T-cell (primary cell): ENCODE data around the gene ITPRIP. TPM values are rescaled to one million over a fixed set of nuclear protein-coding genes. Genes with fewer than 3 reads are reported as not detected.

Experiments used
- ATAC-seq, 4 experiments: fragments of 200-7000 bp in 3 of 4; fragments of 150-1000 bp in 1 of 4; cut with Tn5 transposase; replicated peaks in 1 of 4; 1 replicate in 3 of 4; 2 replicates in 1 of 4; pipeline ENCODE4 v1.10.0; 2021; ENCODE audit warnings: moderate library complexity in 3 of 4, mild to moderate bottlenecking in 2 of 4, moderate number of reproducible peaks in 1 of 4
- CTCF ChIA-PET, 2 donors: fragments of 300-600 bp; sonication (Branson Sonifier 250); formaldehyde crosslinking; loops; one replicate each; lab custom pipeline; 2022; ENCODE audit warnings: antibody characterized with exemption in 2 of 2; lab: Charles Lee
- POLR2A ChIA-PET, 2 donors: fragments of 300-600 bp; sonication (Branson Sonifier 250); formaldehyde crosslinking; loops; one replicate each; lab custom pipeline; 2022; ENCODE audit warnings: antibody characterized with exemption in 2 of 2; lab: Charles Lee
- DNase-seq, 35 experiments: peaks; one replicate each; pipeline versions ENCODE4 v3.0.0 to v3.0.0-alpha.2; 2013 to 2023
- H3K27ac ChIP-seq: one replicate; pipeline ENCODE4 v1.5.1; 2013; ENCODE audit warnings: low read length
- H3K27me3 ChIP-seq, 2 experiments: replicated peaks in 1 of 2; 1 replicate in 1 of 2; 2 replicates in 1 of 2; pipeline versions ENCODE4 v1.6.1 to v1.7.0; 2013; ENCODE audit warnings: low read length in 1 of 2, mixed read lengths in 1 of 2; ENCODE audit not compliant: control insufficient read depth in 2 of 2, insufficient read depth in 2 of 2; ENCODE audit errors: extremely low read depth in 1 of 2
- H3K36me3 ChIP-seq, 2 donors: 1 replicate in 1 of 2; 2 replicates in 1 of 2; pipeline versions ENCODE4 v1.6.1 to v1.7.0; 2013; ENCODE audit warnings: low read length in 1 of 2; ENCODE audit not compliant: control insufficient read depth in 2 of 2, insufficient read depth in 1 of 2; ENCODE audit errors: extremely low read depth in 1 of 2
- H3K4me1 ChIP-seq, 2 experiments: 1 replicate in 1 of 2; 2 replicates in 1 of 2; pipeline versions ENCODE4 v1.6.1 to v1.7.0; 2013; ENCODE audit warnings: low read length in 2 of 2, mixed read lengths in 1 of 2; ENCODE audit not compliant: insufficient read depth in 2 of 2, control insufficient read depth in 1 of 2; ENCODE audit errors: extremely low read depth in 1 of 2
- H3K4me3 ChIP-seq, 2 donors: 1 replicate in 1 of 2; 2 replicates in 1 of 2; pipeline versions ENCODE4 v1.5.1 to v1.7.0; 2013; ENCODE audit warnings: mild to moderate bottlenecking in 2 of 2, low read length in 1 of 2, moderate library complexity in 1 of 2; ENCODE audit not compliant: control insufficient read depth in 1 of 2; ENCODE audit errors: extremely low read depth in 1 of 2
- H3K9me3 ChIP-seq: 2 replicates; pipeline ENCODE4 v1.7.0; 2013
- H3K27ac Mint-ChIP-seq, 2 donors: one replicate each; pipeline ENCODE4 v1.8.0; 2020 to 2021; ENCODE audit warnings: mild to moderate bottlenecking in 2 of 2, mixed read lengths in 2 of 2
- H3K27me3 Mint-ChIP-seq, 2 donors: one replicate each; pipeline ENCODE4 v1.8.0; 2021 to 2022; ENCODE audit warnings: mixed read lengths in 2 of 2
- H3K36me3 Mint-ChIP-seq: one replicate; pipeline ENCODE4 v1.8.0; 2021; ENCODE audit warnings: mixed read lengths
- H3K4me1 Mint-ChIP-seq, 3 donors: one replicate each; pipeline ENCODE4 v1.8.0; 2020 to 2022; ENCODE audit warnings: mixed read lengths in 3 of 3, mild to moderate bottlenecking in 1 of 3
- H3K4me3 Mint-ChIP-seq, 3 donors: one replicate each; pipeline ENCODE4 v1.8.0; 2020 to 2022; ENCODE audit warnings: mild to moderate bottlenecking in 3 of 3, mixed read lengths in 3 of 3, moderate library complexity in 3 of 3
- H3K9me3 Mint-ChIP-seq, 3 donors: one replicate each; pipeline ENCODE4 v1.8.0; 2020 to 2022; ENCODE audit warnings: mixed read lengths in 3 of 3
- WGBS: methylation state at CpG from one replicate; pipeline ENCODE4 v1.1.5; 2013; ENCODE audit warnings: missing lambda C conversion rate; ENCODE audit not compliant: insufficient coverage; 5-methylcytosine and 5-hydroxymethylcytosine counted together
- total RNA-seq, 35 experiments: library from RNA in 6 of 35; stranded (reverse) in 6 of 35; fragments of 120-200 nt in 1 of 35; gene quantifications; one replicate each; pipeline versions ENCODE4 v1.2.1 to v1.2.4 and lab custom pipeline; 2013 to 2026

ITPRIP gene
- total RNA-seq, 5 donors from 2014 or later (not counting 1 experiment from before 2014, with no cell fraction given) = 16.9 to 98.5 (median 25.0) TPM

DNA sequence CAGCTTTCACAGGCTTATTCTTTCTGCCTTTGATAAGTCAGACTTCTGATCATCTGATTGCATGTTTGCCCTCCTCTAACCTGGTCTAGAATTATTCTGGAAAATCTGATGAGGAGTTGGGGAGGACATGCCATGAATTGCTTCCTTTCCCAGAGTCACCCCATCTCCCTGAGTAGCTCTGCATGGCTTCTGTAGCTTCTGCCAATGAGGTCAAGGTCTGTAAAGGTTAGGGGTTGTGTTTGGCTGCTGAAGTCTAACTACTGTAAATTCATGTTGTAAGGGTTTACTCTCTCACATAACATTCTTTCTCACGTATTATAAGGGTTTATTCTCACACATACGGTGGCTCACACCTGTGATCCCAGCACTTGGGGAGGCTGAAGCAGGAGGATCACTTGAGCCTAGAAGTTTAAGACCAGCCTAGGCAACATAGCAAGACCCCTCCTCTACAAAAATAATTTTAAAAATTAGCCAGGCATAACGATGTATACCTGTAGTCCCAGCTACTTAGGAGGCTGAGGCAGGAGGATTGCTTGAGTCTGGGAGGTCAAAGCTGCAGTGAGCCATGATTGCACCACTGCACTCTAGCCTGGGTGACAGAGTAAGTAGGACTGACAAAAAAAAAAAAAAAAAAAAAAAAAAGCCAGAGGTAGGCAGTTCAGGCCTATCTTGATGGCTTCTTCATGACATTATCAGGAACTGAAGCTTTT is 58.6 kb downstream of the ITPRIP start:
- Histone ChIP-seq H3K27ac (no peak overlapping the region), H3K9me3 (no peaks in the 10 kb centered on the region), H3K27me3 (peaks cover 0 to 19% of the 10 kb centered on the region in 2 experiments), H3K36me3 (no peaks in the 10 kb centered on the region), H3K4me3 (no peak overlapping the region), H3K4me1 (peaks cover 0 to 5% of the 10 kb centered on the region in 2 experiments)
- no peak for ATAC-seq
- no peak for DNase-seq
- Mint-ChIP-seq H3K27me3 (peaks cover 5 to 14% of the 10 kb centered on the region in 2 donors), H3K4me3 (no peak overlapping the region), H3K9me3 (no peaks in the 10 kb centered on the region), H3K27ac (no peak overlapping the region), H3K4me1 (peaks cover under 1 to 1% (median under 1%) of the 10 kb centered on the region in 3 donors), H3K36me3 (no peaks in the 10 kb centered on the region)
- no CpG with 5 or more reads among the region's 3 CpGs for WGBS
- POLR2A ChIA-PET = interaction anchor here in 1 of 2 donors (0.5 to 0.7 kb wide), 3 partner anchors 10 to 89 kb away, joined by 3 to 16 read pairs (median 4); no protein-coding TSS in a partner anchor
- CTCF ChIA-PET = interaction anchor here (0.6 to 1.6 kb wide), 9 partner anchors 9 to 74 kb away, joined by 3 to 15 read pairs (median 4); partner anchors contain the start of genes CFAP58 (in 1 of the 2) and GSTO2 (in 1 of the 2)

DNA sequence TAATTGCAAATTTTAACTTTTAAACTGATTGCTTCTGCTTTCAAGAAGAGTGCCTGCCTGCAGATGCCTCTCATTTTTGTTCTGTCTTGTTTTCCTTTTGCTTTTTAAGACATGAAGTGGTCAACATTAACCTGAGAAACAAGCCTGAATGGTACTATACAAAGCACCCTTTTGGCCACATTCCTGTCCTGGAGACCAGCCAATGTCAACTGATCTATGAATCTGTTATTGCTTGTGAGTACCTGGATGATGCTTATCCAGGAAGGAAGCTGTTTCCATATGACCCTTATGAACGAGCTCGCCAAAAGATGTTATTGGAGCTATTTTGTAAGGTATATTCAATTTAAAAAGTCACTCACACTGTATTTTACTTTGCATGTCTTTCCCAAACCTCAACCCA is 60.5 kb downstream of the ITPRIP start:
- H3K4me1 Mint-ChIP-seq = peaks cover 4% of the 10 kb centered on the region in 3 donors
- peaks cover 0 to 9% of the 10 kb centered on the region in 2 experiments for H3K4me1 ChIP-seq
- ATAC-seq (no peak), DNase-seq (no peak)
- POLR2A ChIA-PET = interaction anchor here in 1 of 2 donors (0.9 kb wide), 1 partner anchor 14 kb away, joined by 3 read pairs; no protein-coding TSS in a partner anchor
- peaks cover 5 to 14% of the 10 kb centered on the region in 2 donors for H3K27me3 Mint-ChIP-seq
- no peaks in the 10 kb centered on the region for H3K9me3 ChIP-seq
- H3K27me3 ChIP-seq = peaks cover 0 to 22% of the 10 kb centered on the region in 2 experiments
- H3K27ac Mint-ChIP-seq = no peak overlapping the region
- WGBS = no CpG with 5 or more reads among the region's 2 CpGs
- H3K4me3 ChIP-seq = no peak overlapping the region
- H3K9me3 Mint-ChIP-seq = no peaks in the 10 kb centered on the region
- no peaks in the 10 kb centered on the region for H3K36me3 ChIP-seq
- CTCF ChIA-PET = interaction anchor here (1.1 to 1.4 kb wide), 3 partner anchors 12 to 73 kb away, joined by 3 to 4 read pairs (median 3); no protein-coding TSS in a partner anchor
- H3K4me3 Mint-ChIP-seq = no peak overlapping the region
- no peaks in the 10 kb centered on the region for H3K36me3 Mint-ChIP-seq
- H3K27ac ChIP-seq = no peak overlapping the region

DNA sequence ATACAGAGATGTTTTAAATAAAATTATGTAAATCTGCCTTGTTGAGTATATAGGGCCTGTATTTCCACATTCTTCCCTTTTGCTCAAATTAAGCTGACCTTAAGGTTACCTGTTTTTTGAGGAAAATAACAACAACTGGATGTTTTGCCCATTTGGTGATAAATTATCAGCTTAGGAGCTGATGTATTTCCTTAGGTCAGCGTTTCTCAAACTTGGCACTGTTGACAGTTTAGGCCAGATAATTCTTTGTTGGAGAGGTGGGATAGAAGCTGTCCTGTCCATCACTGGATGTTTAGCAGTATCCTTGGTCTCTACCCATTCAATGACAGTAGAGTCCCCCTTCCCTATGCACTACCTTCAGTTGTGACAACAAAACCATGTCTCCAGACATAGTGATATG is 62.1 kb downstream of the ITPRIP start:
- CTCF ChIA-PET = interaction anchor here (0.6 to 3.8 kb wide), 4 partner anchors 15 to 387 kb away, joined by 4 to 55 read pairs (median 27); partner anchors contain the start of gene CFAP58 (in 1 of the 2)
- H3K9me3 Mint-ChIP-seq = no peaks in the 10 kb centered on the region
- ATAC-seq (no peak), DNase-seq (no peak)
- H3K9me3 ChIP-seq = no peaks in the 10 kb centered on the region
- H3K4me3 Mint-ChIP-seq = no peak overlapping the region
- no peaks in the 10 kb centered on the region for H3K36me3 ChIP-seq
- H3K27me3 Mint-ChIP-seq = peaks cover 5 to 11% of the 10 kb centered on the region in 2 donors
- H3K4me1 ChIP-seq = peaks cover 0 to 9% of the 10 kb centered on the region in 2 experiments
- WGBS = no CpG with 5 or more reads among the region's 1 CpG
- peaks cover 0 to 22% of the 10 kb centered on the region in 2 experiments for H3K27me3 ChIP-seq
- H3K36me3 Mint-ChIP-seq = no peaks in the 10 kb centered on the region
- H3K27ac ChIP-seq = no peak overlapping the region
- no peak overlapping the region for H3K4me3 ChIP-seq
- H3K4me1 Mint-ChIP-seq = peaks cover 4% of the 10 kb centered on the region in 3 donors
- no peak overlapping the region for H3K27ac Mint-ChIP-seq
- POLR2A ChIA-PET = interaction anchor here in 1 of 2 donors (0.5 kb wide), 1 partner anchor 47 kb away, joined by 3 read pairs; no protein-coding TSS in a partner anchor

DNA sequence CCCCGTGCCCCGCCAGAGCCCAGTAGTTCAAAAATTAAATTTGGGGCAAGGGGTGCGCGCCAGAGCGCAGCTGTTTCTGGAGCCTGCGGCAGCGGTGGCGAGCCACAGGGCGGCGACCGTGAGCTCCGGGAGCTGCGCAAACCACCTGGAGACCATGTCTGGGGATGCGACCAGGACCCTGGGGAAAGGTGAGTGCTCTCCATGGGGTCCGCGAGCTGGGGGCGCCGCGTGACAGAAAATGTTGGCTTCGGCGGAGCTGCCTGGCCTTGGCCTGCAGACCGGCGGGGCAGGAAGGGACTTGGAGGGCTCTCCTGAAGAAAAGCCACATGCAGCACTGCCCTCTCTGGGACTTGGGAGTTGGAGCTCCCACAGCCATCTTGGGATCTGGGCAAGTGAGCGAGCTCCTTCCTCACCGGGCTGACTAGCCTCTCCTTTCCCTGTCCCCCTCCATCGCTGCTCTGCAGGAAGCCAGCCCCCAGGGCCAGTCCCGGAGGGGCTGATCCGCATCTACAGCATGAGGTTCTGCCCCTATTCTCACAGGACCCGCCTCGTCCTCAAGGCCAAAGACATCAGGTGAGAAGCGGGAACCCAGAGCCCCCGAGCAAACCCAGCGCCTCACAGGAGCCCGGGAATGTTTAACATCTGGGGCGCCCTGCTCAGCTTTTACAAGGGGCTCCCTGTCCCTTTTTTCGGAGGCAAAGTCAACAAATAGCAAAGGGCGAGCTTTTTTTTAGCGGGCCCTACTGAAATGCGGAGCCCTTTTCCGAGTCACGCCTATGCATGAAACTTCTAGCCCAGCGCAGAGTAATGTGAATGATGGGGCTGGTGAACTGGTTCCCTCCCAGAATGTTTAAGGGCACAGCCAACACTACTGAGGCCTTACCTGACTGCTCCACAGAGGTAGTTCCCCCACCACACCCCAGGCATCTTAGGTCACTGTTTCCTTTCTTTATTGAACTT is 63.2 kb downstream of the ITPRIP start:
- peak overlapping the region in 1 of 3 donors; percentile 37 for H3K4me3 Mint-ChIP-seq
- peak in 25 of 35 experiments; percentile 14 to 67 (median 32) for DNase-seq
- WGBS = 24% methylated on average over 35 of the region's 42 CpGs
- Histone ChIP-seq H3K27me3 (peaks cover 0 to 22% of the 10 kb centered on the region in 2 experiments), H3K27ac (no peak overlapping the region), H3K9me3 (no peaks in the 10 kb centered on the region), H3K4me3 (peak overlapping the region in 1 of 2 donors; percentile 9), H3K36me3 (no peaks in the 10 kb centered on the region), H3K4me1 (peaks cover 0 to 9% of the 10 kb centered on the region in 2 experiments)
- peaks cover 4% of the 10 kb centered on the region in 3 donors for H3K4me1 Mint-ChIP-seq
- ChIA-PET CTCF (interaction anchor here (0.6 to 3.8 kb wide), 30 partner anchors 8 to 1700 kb away, joined by 3 to 55 read pairs (median 5); partner anchors contain the start of genes GSTO1 (in 2 of the 2), ITPRIP (in 2 of the 2) and CFAP58 (in 1 of the 2)), POLR2A (interaction anchor here in 1 of 2 donors (0.6 to 1.4 kb wide), 2 partner anchors 21 to 54 kb away, joined by 3 to 4 read pairs; no protein-coding TSS in a partner anchor)
- H3K27ac Mint-ChIP-seq = no peak overlapping the region
- peaks cover 5 to 11% of the 10 kb centered on the region in 2 donors for H3K27me3 Mint-ChIP-seq
- no peaks in the 10 kb centered on the region for H3K9me3 Mint-ChIP-seq
- peak; percentile 77 to 90 (median 85) for ATAC-seq
- H3K36me3 Mint-ChIP-seq = no peaks in the 10 kb centered on the region

DNA sequence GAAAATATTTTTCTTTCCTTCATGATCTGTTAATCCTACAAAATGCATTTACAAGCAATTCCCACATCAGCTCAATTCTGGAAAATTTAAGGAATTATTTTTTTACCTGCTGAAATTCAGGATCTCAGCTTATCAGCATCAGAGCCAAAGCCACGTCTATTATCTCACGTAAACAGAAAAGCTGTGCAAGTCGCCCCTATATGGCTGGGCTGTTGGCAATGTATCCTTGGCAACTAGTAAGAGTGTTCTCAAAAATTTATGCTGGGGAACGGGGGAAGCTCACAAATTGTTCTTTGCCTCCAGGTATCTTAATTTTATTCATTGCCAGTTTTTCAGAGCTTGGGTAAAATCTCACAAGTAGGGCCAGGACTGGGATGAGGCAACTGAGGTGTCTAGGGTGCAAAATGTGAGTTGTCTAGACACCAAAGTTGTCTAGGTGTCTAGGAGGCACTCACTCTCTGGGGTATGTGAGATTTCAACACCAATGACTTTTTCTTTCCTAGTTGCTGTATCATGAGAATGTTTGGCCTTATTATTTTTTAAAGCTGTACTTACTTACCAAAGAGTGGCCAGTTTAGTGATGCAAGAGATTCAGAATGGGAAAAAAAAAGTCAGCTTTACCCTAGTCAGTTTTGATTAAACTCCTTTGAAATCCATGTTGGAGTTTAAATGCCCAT is 64.2 kb downstream of the ITPRIP start:
- ATAC-seq = no peak

More for the DNA sequence above, 64.2 kb downstream of the ITPRIP start:
- Mint-ChIP-seq H3K36me3 (no peaks in the 10 kb centered on the region), H3K27ac (no peak overlapping the region), H3K4me3 (peak overlapping the region in 1 of 3 donors; percentile 37), H3K27me3 (peaks cover 5 to 11% of the 10 kb centered on the region in 2 donors), H3K4me1 (peaks cover 4 to 9% (median 8%) of the 10 kb centered on the region in 3 donors), H3K9me3 (no peaks in the 10 kb centered on the region)
- H3K36me3 ChIP-seq = no peaks in the 10 kb centered on the region
- no peak for DNase-seq
- 84% methylated on average over 4 of the region's 4 CpGs for WGBS
- POLR2A ChIA-PET = interaction anchor here (0.6 to 1.4 kb wide), 4 partner anchors 12 to 560 kb away, joined by 3 to 4 read pairs (median 3); no protein-coding TSS in a partner anchor
- H3K4me1 ChIP-seq = peaks cover 4 to 11% of the 10 kb centered on the region in 2 experiments
- no peaks in the 10 kb centered on the region for H3K9me3 ChIP-seq
- CTCF ChIA-PET = interaction anchor here (0.6 to 3.8 kb wide), 36 partner anchors 8 to 1699 kb away, joined by 3 to 55 read pairs (median 4); partner anchors contain the start of genes GSTO1 (in 2 of the 2), ITPRIP (in 2 of the 2) and CFAP58 (in 1 of the 2)
- H3K27me3 ChIP-seq = peaks cover 0 to 17% of the 10 kb centered on the region in 2 experiments
- H3K27ac ChIP-seq = no peak overlapping the region
- no peak overlapping the region for H3K4me3 ChIP-seq
